ENCODE results near the gene DDIAS.

Gene DDIAS

DNA sequence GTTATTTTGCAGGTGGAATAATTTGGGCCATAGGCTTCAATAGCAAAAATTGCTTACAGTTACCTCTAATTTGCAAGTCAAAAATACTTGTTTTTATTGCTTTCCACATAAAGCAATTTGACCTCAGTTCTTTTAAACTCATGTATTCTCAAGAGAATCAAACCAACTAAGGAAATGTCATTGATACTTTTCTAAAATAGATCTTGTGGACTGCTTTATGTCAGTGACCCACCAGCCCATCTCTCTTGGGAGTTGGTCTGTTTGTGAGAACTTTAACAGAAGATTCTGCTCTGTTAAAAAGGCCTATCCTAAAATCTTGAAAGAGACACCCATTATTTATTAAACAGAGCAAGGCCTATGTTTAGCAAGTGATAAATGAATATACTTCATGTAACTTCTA lies 75.2 kb downstream of the DDIAS start:
- no peak overlapping the region for H2AFZ ChIP-seq
- no peaks in the 10 kb centered on the region for H3K4me1 ChIP-seq
- H3K27ac ChIP-seq: no peak overlapping the region
- no peaks in the 10 kb centered on the region for H3K9me3 ChIP-seq (ENCODE audit: control insufficient read depth, low read length)
- no peaks in the 10 kb centered on the region for H3K36me3 ChIP-seq (ENCODE audit: control insufficient read depth, insufficient read depth, low read length)
- no peak overlapping the region for H3K9ac ChIP-seq
- H3K4me2 ChIP-seq (ENCODE audit: low read length): no peak overlapping the region
- H3K4me3 ChIP-seq (ENCODE audit: low read depth, low read length): no peak overlapping the region
- H3K27me3 ChIP-seq (ENCODE audit: control insufficient read depth, insufficient read depth, low read length): no peaks in the 10 kb centered on the region
- TF ChIP-seq CTCF (IDR thresholded peaks at IDR 0.05): no peak
- no peaks in the 10 kb centered on the region for H3K79me2 ChIP-seq

GRCh38 chr11:82978422-82979099 lies 77.0 kb downstream of the DDIAS start:
- Histone ChIP-seq H3K36me3 (ENCODE audit: control insufficient read depth, insufficient read depth, low read length) (no peaks in the 10 kb centered on the region), H3K79me2 (no peaks in the 10 kb centered on the region), H2AFZ (no peak overlapping the region), H3K4me1 (no peaks in the 10 kb centered on the region), H3K9ac (no peak overlapping the region), H3K27ac (no peak overlapping the region), H3K4me3 (ENCODE audit: low read depth, low read length) (no peak overlapping the region), H3K27me3 (ENCODE audit: control insufficient read depth, insufficient read depth, low read length) (no peaks in the 10 kb centered on the region), H3K4me2 (ENCODE audit: low read length) (no peak overlapping the region), H3K9me3 (ENCODE audit: control insufficient read depth, low read length) (no peaks in the 10 kb centered on the region)
- no peak for TF ChIP-seq CTCF (IDR thresholded peaks at IDR 0.05)

DNA sequence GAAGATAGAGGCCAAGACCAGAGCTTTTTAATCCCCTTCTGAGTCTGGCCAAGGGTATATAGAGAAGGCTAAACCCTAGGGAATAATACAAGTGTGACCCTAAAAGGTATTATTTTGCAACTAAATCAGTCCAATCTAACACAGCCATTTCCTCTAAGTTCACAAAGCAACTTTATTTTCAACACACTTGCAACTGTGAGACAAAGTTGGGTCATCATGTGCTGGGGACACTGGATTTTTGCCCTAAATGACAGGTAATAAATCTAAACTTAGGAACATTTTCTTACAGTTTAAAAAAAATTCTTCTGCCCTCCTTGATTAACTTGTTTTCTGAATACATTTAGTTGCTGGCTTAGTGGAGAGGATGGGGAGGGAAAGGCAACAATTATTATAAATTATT lies 78.3 kb downstream of the DDIAS start:
- Histone ChIP-seq H3K4me3 (ENCODE audit: low read depth, low read length) (no peak overlapping the region), H3K4me1 (no peaks in the 10 kb centered on the region), H3K4me2 (ENCODE audit: low read length) (no peak overlapping the region), H3K36me3 (ENCODE audit: control insufficient read depth, insufficient read depth, low read length) (no peaks in the 10 kb centered on the region), H3K27ac (no peak overlapping the region), H3K79me2 (no peaks in the 10 kb centered on the region), H2AFZ (no peak overlapping the region), H3K9me3 (ENCODE audit: control insufficient read depth, low read length) (no peaks in the 10 kb centered on the region), H3K27me3 (ENCODE audit: control insufficient read depth, insufficient read depth, low read length) (no peaks in the 10 kb centered on the region), H3K9ac (no peak overlapping the region)
- TF ChIP-seq CTCF (IDR thresholded peaks at IDR 0.05): no peak

DNA sequence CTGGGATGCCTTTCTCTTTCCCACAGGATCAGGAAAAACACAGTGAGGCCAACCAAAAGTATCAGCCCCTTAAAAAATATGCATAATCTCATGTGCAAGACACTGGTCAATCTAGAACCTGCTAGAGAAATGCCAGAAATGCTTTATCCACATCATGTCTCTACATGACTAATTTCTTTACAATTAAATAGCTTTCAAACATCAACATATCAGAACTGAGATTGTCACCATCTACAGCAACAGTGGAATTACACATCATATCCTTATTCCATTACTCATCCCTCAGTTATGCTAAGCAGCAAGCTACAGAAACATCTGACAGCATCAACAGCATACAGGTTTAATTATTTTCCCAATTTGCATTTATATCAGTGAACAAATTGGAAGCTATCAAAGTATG lies 78.8 kb downstream of the DDIAS start:
- Histone ChIP-seq H3K4me2 (ENCODE audit: low read length) (no peak overlapping the region), H3K36me3 (ENCODE audit: control insufficient read depth, insufficient read depth, low read length) (no peaks in the 10 kb centered on the region), H3K27ac (no peak overlapping the region), H3K79me2 (no peaks in the 10 kb centered on the region), H3K9me3 (ENCODE audit: control insufficient read depth, low read length) (no peaks in the 10 kb centered on the region), H2AFZ (no peak overlapping the region), H3K4me1 (no peaks in the 10 kb centered on the region), H3K4me3 (ENCODE audit: low read depth, low read length) (no peak overlapping the region), H3K27me3 (ENCODE audit: control insufficient read depth, insufficient read depth, low read length) (no peaks in the 10 kb centered on the region), H3K9ac (no peak overlapping the region)
- no peak for TF ChIP-seq CTCF (IDR thresholded peaks at IDR 0.05)

DNA sequence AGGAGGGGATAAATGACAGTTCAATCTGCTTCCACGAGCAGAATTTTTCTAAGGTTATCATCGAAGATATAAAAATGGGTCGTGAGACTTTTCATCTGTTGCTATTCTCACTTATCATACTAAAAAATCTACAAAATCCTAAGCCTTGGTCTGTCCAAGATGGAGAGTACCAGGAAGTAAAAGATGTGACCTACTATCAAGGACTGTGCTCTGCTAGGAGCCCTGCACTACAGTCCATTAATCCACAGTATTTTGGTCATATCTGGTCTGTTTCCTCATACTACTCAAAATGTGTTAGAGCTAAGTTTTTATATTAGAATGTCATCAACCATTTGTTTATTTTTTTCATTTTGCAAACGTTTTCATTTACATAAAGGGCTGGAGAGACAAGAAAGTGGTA lies 79.4 kb downstream of the DDIAS start:
- H2AFZ ChIP-seq: no peak overlapping the region
- no peak overlapping the region for H3K4me3 ChIP-seq (ENCODE audit: low read depth, low read length)
- H3K9me3 ChIP-seq (ENCODE audit: control insufficient read depth, low read length): no peaks in the 10 kb centered on the region
- no peak for TF ChIP-seq CTCF (IDR thresholded peaks at IDR 0.05)
- no peak overlapping the region for H3K27ac ChIP-seq
- H3K79me2 ChIP-seq: no peaks in the 10 kb centered on the region
- no peak overlapping the region for H3K4me2 ChIP-seq (ENCODE audit: low read length)
- no peak overlapping the region for H3K9ac ChIP-seq
- H3K4me1 ChIP-seq: no peaks in the 10 kb centered on the region
- no peaks in the 10 kb centered on the region for H3K27me3 ChIP-seq (ENCODE audit: control insufficient read depth, insufficient read depth, low read length)
- no peaks in the 10 kb centered on the region for H3K36me3 ChIP-seq (ENCODE audit: control insufficient read depth, insufficient read depth, low read length)
